ENCODE measurements around the gene PLEKHA5. TPM values are rescaled to one million over a fixed set of nuclear protein-coding genes. Genes with fewer than 3 reads are reported as not detected.

The PLEKHA5 gene
- total RNA-seq, 2 donors from 2014 or later: 31.0 to 32.7 TPM

DNA sequence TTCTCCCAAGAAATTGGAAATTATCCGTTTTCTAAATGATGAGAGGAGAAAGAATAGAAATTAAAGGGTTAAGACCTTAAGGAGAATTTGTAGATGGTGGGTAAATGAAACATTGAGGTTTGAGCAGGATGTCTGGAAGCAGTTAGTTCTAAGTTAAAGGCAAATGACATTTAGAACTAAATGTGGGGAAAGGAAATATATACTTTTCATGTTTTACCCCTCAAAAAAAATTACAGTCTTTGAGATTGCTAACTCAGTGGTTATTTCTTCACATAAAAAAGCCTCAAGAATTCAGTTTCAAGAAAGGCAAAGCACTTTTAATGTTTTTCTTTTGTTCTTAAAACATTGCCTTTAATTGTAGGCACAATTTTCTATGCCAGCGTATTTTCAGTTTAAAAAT lies 114.0 kb downstream of the PLEKHA5 start:
- Histone ChIP-seq H3K4me3 (no peak overlapping the region), H3K36me3 (no peaks in the 10 kb centered on the region), H3K9me3 (no peaks in the 10 kb centered on the region), H3K4me1 (no peaks in the 10 kb centered on the region), H3K9ac (ENCODE audit: low read depth in 2 of 2, low read length in 2 of 2) (no peak overlapping the region), H3K27me3 (no peaks in the 10 kb centered on the region), H3K27ac (no peak overlapping the region)
- DNase-seq: no peak
- TF ChIP-seq CTCF (IDR thresholded peaks at IDR 0.05): no peak
- intact Hi-C loops (cut with DNase I): no loop called here

DNA sequence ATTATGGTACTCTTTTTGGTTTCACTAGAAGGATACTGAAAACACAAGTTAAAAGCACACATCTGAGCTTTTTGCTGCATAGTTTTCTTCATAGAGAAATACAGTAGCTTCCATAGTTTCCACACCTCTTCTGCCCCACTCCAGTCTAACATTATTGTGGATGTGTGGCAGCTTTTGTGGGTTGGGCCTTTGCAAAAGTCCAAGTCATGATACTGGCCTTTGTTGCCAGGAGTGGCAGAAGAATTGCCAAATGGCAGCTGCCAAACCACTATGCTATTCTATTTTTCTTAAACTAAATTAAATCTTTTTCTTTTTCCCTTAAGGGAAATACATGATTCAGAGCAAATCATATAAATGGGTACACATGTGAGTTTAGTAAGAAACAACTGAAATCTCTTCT lies 114.8 kb downstream of the PLEKHA5 start:
- Histone ChIP-seq H3K9me3 (no peaks in the 10 kb centered on the region), H3K27ac (no peak overlapping the region), H3K4me1 (no peaks in the 10 kb centered on the region), H3K4me3 (no peak overlapping the region), H3K36me3 (no peaks in the 10 kb centered on the region), H3K9ac (ENCODE audit: low read depth in 2 of 2, low read length in 2 of 2) (no peak overlapping the region), H3K27me3 (no peaks in the 10 kb centered on the region)
- no peak for DNase-seq
- no peak for TF ChIP-seq CTCF (IDR thresholded peaks at IDR 0.05)
- intact Hi-C loops (cut with DNase I): no loop called here

DNA sequence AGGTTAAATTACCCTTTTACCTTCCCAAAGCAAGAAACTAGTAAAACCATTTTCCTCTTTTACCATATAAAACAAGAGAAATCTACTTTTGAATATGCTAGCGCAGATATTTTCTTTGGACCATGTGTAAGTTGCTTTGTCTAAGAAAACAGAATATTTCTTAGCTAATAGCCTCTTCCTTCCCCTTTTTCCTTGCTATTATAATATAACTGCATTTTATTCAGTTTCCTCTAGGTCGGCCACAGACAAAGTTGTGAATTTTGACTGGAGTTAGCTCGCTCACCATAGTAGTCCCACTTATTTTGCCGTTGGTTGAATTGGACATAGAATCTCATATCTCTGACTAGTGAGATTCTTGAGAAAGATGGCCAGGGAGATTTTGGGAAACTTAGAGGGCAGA lies 115.6 kb downstream of the PLEKHA5 start:
- H3K36me3 ChIP-seq: no peaks in the 10 kb centered on the region
- DNase-seq: no peak
- H3K9ac ChIP-seq (ENCODE audit: low read depth in 2 of 2, low read length in 2 of 2): no peak overlapping the region
- TF ChIP-seq CTCF (IDR thresholded peaks at IDR 0.05): no peak
- no peak overlapping the region for H3K27ac ChIP-seq
- no peaks in the 10 kb centered on the region for H3K9me3 ChIP-seq
- H3K4me1 ChIP-seq: no peaks in the 10 kb centered on the region
- no peak overlapping the region for H3K4me3 ChIP-seq
- no peaks in the 10 kb centered on the region for H3K27me3 ChIP-seq
- intact Hi-C loops (cut with DNase I): no loop called here

- intact Hi-C loops (cut with DNase I): no loop called here
- TF ChIP-seq CTCF (IDR thresholded peaks at IDR 0.05): no peak
- H3K4me1 ChIP-seq: no peaks in the 10 kb centered on the region
- no peaks in the 10 kb centered on the region for H3K9me3 ChIP-seq
- no peak overlapping the region for H3K27ac ChIP-seq
- H3K4me3 ChIP-seq: no peak overlapping the region
- no peak overlapping the region for H3K9ac ChIP-seq (ENCODE audit: low read depth in 2 of 2, low read length in 2 of 2)
- no peaks in the 10 kb centered on the region for H3K27me3 ChIP-seq
- DNase-seq: no peak
- no peaks in the 10 kb centered on the region for H3K36me3 ChIP-seq
These were observed 116.1 kb downstream of the PLEKHA5 start for GRCh38 chr12:19245666-19246065.

- TF ChIP-seq CTCF (IDR thresholded peaks at IDR 0.05): no peak
- H3K27ac ChIP-seq: no peak overlapping the region
- no peaks in the 10 kb centered on the region for H3K36me3 ChIP-seq
- H3K9ac ChIP-seq (ENCODE audit: low read depth in 2 of 2, low read length in 2 of 2): no peak overlapping the region
- no peak overlapping the region for H3K4me3 ChIP-seq
- DNase-seq: no peak
- H3K27me3 ChIP-seq: no peaks in the 10 kb centered on the region
- no peaks in the 10 kb centered on the region for H3K4me1 ChIP-seq
- no peaks in the 10 kb centered on the region for H3K9me3 ChIP-seq
- intact Hi-C loops (cut with DNase I): no loop called here
These were observed 117.4 kb downstream of the PLEKHA5 start for GRCh38 chr12:19246933-19247332.

Data from colonic mucosa (tissue), 4 donors.